Adrenal gland (tissue), 12 donors: ENCODE results near the gene GPC5. TPM values are rescaled to one million over a fixed set of nuclear protein-coding genes. Genes with fewer than 3 reads are reported as not detected.

Experiments used
- DNase-seq, 7 donors: peaks; one replicate each; pipeline ENCODE4 v3.0.0-alpha.2; 2019 to 2020
- H3K27ac ChIP-seq, 5 donors: fragments of 200-600 bp; sonication (generic) in 4 of 5; 1 replicate in 3 of 5; 2 replicates in 2 of 5; pipeline versions ENCODE4 v1.5.1 to v1.8.0; 2016 to 2020; ENCODE audit warnings: mild to moderate bottlenecking in 1 of 5
- H3K27me3 ChIP-seq: fragments of 200-600 bp; 2 replicates; pipeline ENCODE4 v1.8.0; 2021
- H3K36me3 ChIP-seq, 2 donors: fragments of 200-600 bp; replicated peaks in 1 of 2; 1 replicate in 1 of 2; 2 replicates in 1 of 2; pipeline versions ENCODE4 v1.5.1 to v1.8.0; 2018 to 2022
- H3K4me1 ChIP-seq, 2 donors: fragments of 200-600 bp; replicated peaks in 1 of 2; 1 replicate in 1 of 2; 2 replicates in 1 of 2; pipeline versions ENCODE4 v1.5.1 to v1.8.0; 2018 to 2021
- H3K4me3 ChIP-seq, 4 donors: fragments of 200-600 bp; sonication (generic) in 3 of 4; one replicate each; pipeline ENCODE4 v1.5.1; 2016 to 2018
- H3K9me3 ChIP-seq, 3 donors: fragments of 200-600 bp; sonication (generic) in 1 of 3; replicated peaks in 1 of 3; 1 replicate in 2 of 3; 2 replicates in 1 of 3; pipeline versions ENCODE4 v1.5.1 to v1.8.0; 2016 to 2021
- POLR2A ChIP-seq, 2 donors: fragments of 450-650 bp; IDR thresholded peaks; one replicate each; pipeline ENCODE4 v1.6.1; 2017; ENCODE audit warnings: antibody characterized with exemption in 2 of 2, mild to moderate bottlenecking in 2 of 2, moderate library complexity in 1 of 2
- WGBS, 4 donors: extraction: QIAGEN DNeasy Blood & Tissue Kit in 2 of 4; methylation state at CpG; one replicate each; pipeline versions ENCODE4 v1.1.5 to v1.1.7; 2013 to 2017; 5-methylcytosine and 5-hydroxymethylcytosine counted together
- intact Hi-C, 2 donors: fragments of 100-400 bp; cut with DNase I; formaldehyde crosslinking; loops; one replicate each; pipeline versions ENCODE4 v1.14.1 to v1.15.0; 2022 to 2023
- polyA plus RNA-seq, 3 donors: library from polyadenylated mRNA; stranded (reverse); fragments of 200-250 nt in 2 of 3; fragments of 350-450 nt in 1 of 3; fragmentation: Illumina TruSeq in 1 of 3; extraction: RNeasy Lipid Tissue Mini Kit (QIAGEN cat#74804) in 1 of 3; gene quantifications; one replicate each; pipeline ENCODE4 v1.2.3, GENCODE V29; 2013 to 2014
- total RNA-seq, 9 donors: library from RNA; depleted of rRNA in 4 of 9; stranded (reverse); fragments of >200 nt in 4 of 9; fragments of 120-200 nt in 1 of 9; fragmentation: NEBNext Ultra II Directional in 1 of 9; extraction: Animal tissue kit (Norgen Biotek cat#: 25700) in 1 of 9; gene quantifications; one replicate each; pipeline versions ENCODE4 v1.1.0 to v1.2.4, GENCODE V29; 2013 to 2023
- TF ChIP-seq, protein P1 (sequence below), 6 experiments: fragments of 450-650 bp in 4 of 6; fragments of 200-600 bp in 2 of 6; sonication (generic) in 1 of 6; IDR thresholded peaks; 1 replicate in 5 of 6; 2 replicates in 1 of 6; pipeline versions ENCODE4 v1.5.1 to v1.8.0; 2016 to 2021; ENCODE audit warnings: antibody characterized with exemption in 6 of 6, mild to moderate bottlenecking in 2 of 6, moderate library complexity in 1 of 6
- donor health status: healthy with polysubstance abuse.
- donor health status: Bipolar disorder and iron deficiency.
- donor health status: DM: yes; HTN: yes; CAD: no.
- donor health status: DM: no; HTN: no; CAD: no.
- donor health status: DM: no; HTN: no; CAD: no.
- donor health status: DM: yes; HTN: yes; CAD: no.

Gene GPC5
- total and polyA plus RNA-seq, 12 donors: 0.24 to 7.7 (median 2.1) TPM; not detected in 4

DNA sequence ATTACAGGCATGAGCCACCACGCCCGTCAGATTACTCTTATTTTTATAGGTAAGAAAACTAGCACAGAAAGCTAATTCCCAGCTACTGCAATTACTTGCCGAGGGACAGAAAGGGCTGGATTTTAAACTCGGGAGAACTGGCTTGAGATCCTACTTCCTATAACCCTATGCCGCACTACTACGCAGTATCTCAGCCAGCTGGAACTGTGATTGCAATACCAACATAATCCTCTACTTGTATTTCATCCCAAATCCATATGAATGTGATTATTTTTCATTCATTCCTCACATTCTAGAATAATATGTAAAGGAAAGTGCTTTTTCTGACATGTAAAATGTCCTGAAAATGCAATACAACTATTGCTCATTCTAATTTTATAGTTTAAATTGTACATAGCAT lies 1054.4 kb downstream of the GPC5 start:
- intact Hi-C loops: no loop called here
- Histone ChIP-seq H3K4me1 (no peaks in the 10 kb centered on the region), H3K4me3 (no peak overlapping the region), H3K27me3 (no peaks in the 10 kb centered on the region), H3K9me3 (no peaks in the 10 kb centered on the region), H3K36me3 (no peaks in the 10 kb centered on the region), H3K27ac (no peak overlapping the region)
- TF ChIP-seq POLR2A (IDR thresholded peaks at IDR 0.05): no peak
- TF ChIP-seq, protein P1, sequence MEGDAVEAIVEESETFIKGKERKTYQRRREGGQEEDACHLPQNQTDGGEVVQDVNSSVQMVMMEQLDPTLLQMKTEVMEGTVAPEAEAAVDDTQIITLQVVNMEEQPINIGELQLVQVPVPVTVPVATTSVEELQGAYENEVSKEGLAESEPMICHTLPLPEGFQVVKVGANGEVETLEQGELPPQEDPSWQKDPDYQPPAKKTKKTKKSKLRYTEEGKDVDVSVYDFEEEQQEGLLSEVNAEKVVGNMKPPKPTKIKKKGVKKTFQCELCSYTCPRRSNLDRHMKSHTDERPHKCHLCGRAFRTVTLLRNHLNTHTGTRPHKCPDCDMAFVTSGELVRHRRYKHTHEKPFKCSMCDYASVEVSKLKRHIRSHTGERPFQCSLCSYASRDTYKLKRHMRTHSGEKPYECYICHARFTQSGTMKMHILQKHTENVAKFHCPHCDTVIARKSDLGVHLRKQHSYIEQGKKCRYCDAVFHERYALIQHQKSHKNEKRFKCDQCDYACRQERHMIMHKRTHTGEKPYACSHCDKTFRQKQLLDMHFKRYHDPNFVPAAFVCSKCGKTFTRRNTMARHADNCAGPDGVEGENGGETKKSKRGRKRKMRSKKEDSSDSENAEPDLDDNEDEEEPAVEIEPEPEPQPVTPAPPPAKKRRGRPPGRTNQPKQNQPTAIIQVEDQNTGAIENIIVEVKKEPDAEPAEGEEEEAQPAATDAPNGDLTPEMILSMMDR (IDR thresholded peaks at IDR 0.05): no peak
- WGBS, 4 donors: 90 to 95% (median 92%) methylated on average over 6 of the region's 6 CpGs
- no peak for DNase-seq

DNA sequence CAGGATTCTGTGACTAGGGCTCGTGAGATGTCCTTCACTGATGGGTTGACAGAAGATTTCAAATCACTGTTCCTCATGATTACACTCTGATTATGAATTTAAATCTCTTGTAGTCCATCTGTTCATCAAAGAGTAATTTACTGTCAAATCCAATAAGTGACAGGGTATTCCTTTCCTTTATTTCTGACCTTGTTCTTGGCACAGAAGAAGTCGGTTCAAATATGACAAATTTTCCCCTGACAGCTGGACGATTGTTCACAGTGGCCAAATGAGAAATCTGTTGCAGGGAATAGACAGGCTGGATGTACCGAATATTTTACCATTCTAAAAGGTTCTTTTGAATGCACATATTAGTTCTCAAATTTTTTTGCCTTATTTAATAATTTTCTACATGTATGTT lies 1060.9 kb downstream of the GPC5 start:
- no peak for DNase-seq
- Histone ChIP-seq H3K9me3 (no peaks in the 10 kb centered on the region), H3K27me3 (no peaks in the 10 kb centered on the region), H3K27ac (no peak overlapping the region), H3K36me3 (no peaks in the 10 kb centered on the region), H3K4me1 (no peaks in the 10 kb centered on the region), H3K4me3 (no peak overlapping the region)
- intact Hi-C loops: no loop called here
- 51 to 60% (median 58%) methylated on average over 4 of the region's 4 CpGs for WGBS, 4 donors
- TF ChIP-seq, protein P1 (IDR thresholded peaks at IDR 0.05): no peak
- TF ChIP-seq POLR2A (IDR thresholded peaks at IDR 0.05): no peak

DNA sequence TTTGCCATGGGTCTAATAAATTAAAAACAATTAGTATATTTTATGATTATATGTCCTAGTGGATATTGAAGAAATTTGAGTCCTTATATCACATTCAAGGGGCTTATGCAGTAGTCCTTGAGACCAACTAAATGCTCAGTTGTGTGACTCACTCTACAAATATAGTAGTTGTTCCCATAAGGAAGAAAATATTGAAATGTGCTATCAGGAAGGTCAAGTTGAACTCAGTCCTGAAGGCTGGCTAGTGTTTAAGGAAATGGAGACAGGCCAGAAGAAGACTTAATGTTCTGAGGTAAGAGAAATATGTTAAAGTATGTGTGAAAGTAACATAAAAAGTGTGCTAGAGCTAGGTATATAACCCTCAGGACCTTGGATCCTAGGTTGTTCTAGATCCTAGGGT lies 1062.1 kb downstream of the GPC5 start:
- H3K36me3 ChIP-seq: no peaks in the 10 kb centered on the region
- intact Hi-C loops: no loop called here
- H3K9me3 ChIP-seq: no peaks in the 10 kb centered on the region
- TF ChIP-seq POLR2A (IDR thresholded peaks at IDR 0.05): no peak
- TF ChIP-seq, protein P1 (IDR thresholded peaks at IDR 0.05): no peak
- H3K27me3 ChIP-seq: no peaks in the 10 kb centered on the region
- H3K27ac ChIP-seq: no peak overlapping the region
- H3K4me1 ChIP-seq: no peaks in the 10 kb centered on the region
- no peak overlapping the region for H3K4me3 ChIP-seq
- DNase-seq: no peak

DNA sequence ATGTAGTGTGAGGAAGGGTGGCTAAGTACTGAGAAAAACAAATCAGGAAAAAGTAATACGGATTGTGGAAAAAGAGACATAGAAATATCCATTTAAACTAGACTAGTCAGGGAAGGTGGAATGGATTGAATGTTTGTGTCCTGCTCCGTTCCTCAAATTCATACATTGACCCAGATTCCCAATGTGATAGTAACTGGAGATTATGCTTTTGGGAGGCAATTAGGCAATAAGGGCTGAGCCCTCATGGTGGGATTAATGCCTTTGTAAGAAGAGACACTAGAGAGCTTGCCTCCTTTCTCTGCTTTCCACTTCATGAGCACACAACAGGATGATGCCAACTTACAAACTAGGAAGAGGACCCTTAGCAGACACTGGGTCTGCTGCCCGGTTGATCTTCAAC lies 1063.0 kb downstream of the GPC5 start:
- intact Hi-C loops: no loop called here
- TF ChIP-seq, protein P1 (IDR thresholded peaks at IDR 0.05): no peak
- no peak for TF ChIP-seq POLR2A (IDR thresholded peaks at IDR 0.05)
- Histone ChIP-seq H3K36me3 (no peaks in the 10 kb centered on the region), H3K9me3 (no peaks in the 10 kb centered on the region), H3K4me1 (no peaks in the 10 kb centered on the region), H3K27ac (no peak overlapping the region), H3K4me3 (no peak overlapping the region), H3K27me3 (no peaks in the 10 kb centered on the region)
- 81 to 91% (median 85%) methylated on average over 3 of the region's 3 CpGs for WGBS, 4 donors
- DNase-seq: no peak
